Spleen (tissue), 11 donors: ENCODE results near the gene C22orf31. TPM values are rescaled to one million over a fixed set of nuclear protein-coding genes. Genes with fewer than 3 reads are reported as not detected.

Experiments
- DNase-seq: peaks from one replicate; pipeline ENCODE4 v3.0.0-alpha.2; 2020
- H3K27ac ChIP-seq, 8 donors: fragments of 200-600 bp; sonication (generic) in 7 of 8; 1 replicate in 4 of 8; 2 replicates in 4 of 8; pipeline versions ENCODE4 v1.5.0 to v1.8.0; 2016 to 2021; ENCODE audit warnings: inconsistent platforms in 4 of 8, mild to moderate bottlenecking in 4 of 8, moderate library complexity in 1 of 8
- H3K27me3 ChIP-seq, 7 donors: fragments of 200-600 bp; sonication (generic) in 6 of 7; replicated peaks in 1 of 7; 1 replicate in 4 of 7; 2 replicates in 3 of 7; pipeline versions ENCODE4 v1.5.0 to v1.8.0; 2016 to 2021; ENCODE audit warnings: inconsistent platforms in 3 of 7, mild to moderate bottlenecking in 1 of 7
- H3K36me3 ChIP-seq, 6 donors: fragments of 200-600 bp; sonication (generic) in 5 of 6; 1 replicate in 4 of 6; 2 replicates in 2 of 6; pipeline versions ENCODE4 v1.5.0 to v1.8.0; 2016 to 2021; ENCODE audit warnings: inconsistent platforms in 2 of 6
- H3K4me1 ChIP-seq, 6 donors: fragments of 200-600 bp; sonication (generic) in 5 of 6; 1 replicate in 3 of 6; 2 replicates in 3 of 6; pipeline versions ENCODE4 v1.5.0 to v1.8.0; 2016 to 2021; ENCODE audit warnings: inconsistent platforms in 3 of 6
- H3K4me3 ChIP-seq, 8 donors: fragments of 200-600 bp; sonication (generic) in 7 of 8; 1 replicate in 4 of 8; 2 replicates in 4 of 8; pipeline versions ENCODE4 v1.5.0 to v1.8.0; 2016 to 2021; ENCODE audit warnings: inconsistent platforms in 4 of 8, mild to moderate bottlenecking in 4 of 8, moderate library complexity in 2 of 8
- H3K9me3 ChIP-seq, 8 donors: fragments of 200-600 bp; sonication (generic) in 7 of 8; 1 replicate in 4 of 8; 2 replicates in 4 of 8; pipeline versions ENCODE4 v1.5.0 to v1.8.0; 2016 to 2021; ENCODE audit warnings: inconsistent platforms in 4 of 8
- CTCF ChIP-seq, 11 experiments: fragments of 200-600 bp in 7 of 11; fragments of 450-650 bp in 4 of 11; sonication (generic) in 4 of 11; IDR thresholded peaks in 8 of 11; conservative IDR thresholded peaks in 3 of 11; 1 replicate in 7 of 11; 2 replicates in 4 of 11; pipeline versions ENCODE4 v1.4.0 to v1.8.0; 2016 to 2021; ENCODE audit warnings: antibody characterized with exemption in 11 of 11, inconsistent platforms in 4 of 11, mild to moderate bottlenecking in 1 of 11
- POLR2A ChIP-seq, 3 donors: fragments of 450-650 bp; IDR thresholded peaks; one replicate each; pipeline ENCODE4 v1.5.1; 2017; ENCODE audit warnings: antibody characterized with exemption in 3 of 3, mild to moderate bottlenecking in 1 of 3
- POLR2AphosphoS5 ChIP-seq, 3 donors: sonication (generic); formaldehyde crosslinking; IDR thresholded peaks; one replicate each; pipeline ENCODE4 v1.5.1; 2017; ENCODE audit warnings: antibody characterized with exemption in 3 of 3
- WGBS, 5 donors: extraction: QIAGEN DNeasy Blood & Tissue Kit in 3 of 5; methylation state at CpG; one replicate each; pipeline versions ENCODE4 v1.1.5 to v1.1.7; 2013 to 2018; 5-methylcytosine and 5-hydroxymethylcytosine counted together
- intact Hi-C: fragments of 100-400 bp; cut with DNase I; formaldehyde crosslinking; loops from one replicate; pipeline ENCODE4 v1.15.0; 2023; ENCODE audit warnings: low total_unique reads
- polyA plus RNA-seq, 3 donors: library from polyadenylated mRNA; stranded (reverse); fragments of 200-250 nt; gene quantifications; one replicate each; pipeline ENCODE4 v1.2.1, GENCODE V29; 2013
- total RNA-seq, 7 donors: library from RNA; depleted of rRNA in 3 of 7; stranded (reverse); fragments of >200 nt in 3 of 7; fragmentation: NEBNext Ultra II Directional in 4 of 7; extraction: Animal tissue kit (Norgen Biotek cat#: 25700) in 4 of 7; gene quantifications; one replicate each; pipeline versions ENCODE4 v1.1.0 to v1.2.1, GENCODE V29; 2016 to 2021
- donor health status: healthy with polysubstance abuse.
- donor health status: DM: no; HTN: no; CAD: no; lungs with moderate emphysema.
- donor health status: DM: no; HTN: no; CAD: no.
- donor health status: Bipolar disorder and iron deficiency.
- donor health status: healthy.
- donor health status: DM: no; HTN: no; CAD: no.
- donor health status: DM: yes; HTN: yes; CAD: no.

Gene C22orf31
- total and polyA plus RNA-seq, 10 donors: not detected

GRCh38 chr22:29037340-29037932 is 24.2 kb downstream of the C22orf31 start:
- intact Hi-C loops: no loop called here
- no peak for DNase-seq
- Histone ChIP-seq H3K27ac (no peak overlapping the region), H3K4me3 (no peak overlapping the region), H3K27me3 (peaks cover 0 to 4% (median 0%) of the 10 kb centered on the region in 7 donors), H3K9me3 (no peaks in the 10 kb centered on the region), H3K36me3 (no peaks in the 10 kb centered on the region), H3K4me1 (peaks cover 0 to 21% (median 11%) of the 10 kb centered on the region in 6 donors)
- TF ChIP-seq POLR2A (IDR thresholded peaks at IDR 0.05) (no peak), CTCF (IDR thresholded peaks at IDR 0.05 in 8 of 11, conservative IDR thresholded peaks at IDR 0.05 in 3 of 11) (no peak), POLR2AphosphoS5 (IDR thresholded peaks at IDR 0.05) (no peak)
- 75 to 86% (median 80%) methylated on average over 4 of the region's 4 CpGs for WGBS, 5 donors

DNA sequence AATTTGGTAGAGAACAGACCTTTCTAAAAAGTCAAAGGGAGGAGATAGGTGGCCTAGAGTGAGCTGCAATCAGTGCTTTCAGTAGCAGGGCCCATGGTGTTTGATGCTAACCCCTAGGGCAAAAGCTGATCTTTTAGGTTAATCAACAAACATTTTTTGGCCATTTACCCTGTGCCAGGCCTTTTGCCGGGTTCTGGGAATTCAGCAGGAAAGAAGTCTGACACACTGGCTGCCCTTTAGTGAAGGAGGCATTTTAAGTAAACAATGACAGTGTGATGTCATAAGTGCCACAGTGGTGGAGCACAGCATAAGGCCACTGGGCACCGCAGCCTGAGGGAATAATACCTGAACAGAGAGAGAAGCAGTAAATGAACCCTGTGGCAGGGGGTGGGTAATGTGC is 29.0 kb downstream of the C22orf31 start:
- intact Hi-C loops: loop anchor here (5.0 kb wide), 1 partner anchor 435 kb away; no protein-coding TSS in a partner anchor

GRCh38 chr22:29032014-29032475 is 29.6 kb downstream of the C22orf31 start:
- Histone ChIP-seq H3K9me3 (no peaks in the 10 kb centered on the region), H3K36me3 (no peaks in the 10 kb centered on the region), H3K4me1 (peaks cover 0 to 34% (median 27%) of the 10 kb centered on the region in 6 donors), H3K27ac (peak overlapping the region; percentile 71 to 87 (median 80)), H3K27me3 (peaks cover 0 to 39% (median 19%) of the 10 kb centered on the region in 7 donors), H3K4me3 (peak overlapping the region in 1 of 8 donors; percentile 18)
- WGBS, 5 donors: 68 to 92% (median 87%) methylated on average over 8 of the region's 8 CpGs
- no peak for DNase-seq
- no peak for TF ChIP-seq CTCF (IDR thresholded peaks at IDR 0.05 in 8 of 11, conservative IDR thresholded peaks at IDR 0.05 in 3 of 11)
- intact Hi-C loops: loop anchor here (5.0 kb wide), 1 partner anchor 435 kb away; no protein-coding TSS in a partner anchor

More for the DNA sequence above, 29.0 kb downstream of the C22orf31 start:
- peaks cover 0 to 34% (median 27%) of the 10 kb centered on the region in 6 donors for H3K4me1 ChIP-seq
- H3K9me3 ChIP-seq: no peaks in the 10 kb centered on the region
- peak overlapping the region in 7 of 8 donors; percentile 71 to 87 (median 80) for H3K27ac ChIP-seq
- no peak overlapping the region for H3K4me3 ChIP-seq
- TF ChIP-seq POLR2AphosphoS5 (IDR thresholded peaks at IDR 0.05) (peak in 1 of 3 donors; percentile 25), CTCF (IDR thresholded peaks at IDR 0.05 in 8 of 11, conservative IDR thresholded peaks at IDR 0.05 in 3 of 11) (no peak)
- no peak for DNase-seq
- 64 to 80% (median 74%) methylated on average over 2 of the region's 2 CpGs for WGBS, 5 donors
- H3K36me3 ChIP-seq: no peaks in the 10 kb centered on the region
- H3K27me3 ChIP-seq: peaks cover 0 to 39% (median 19%) of the 10 kb centered on the region in 7 donors

GRCh38 chr22:29031227-29032011 is 30.2 kb downstream of the C22orf31 start:
- Histone ChIP-seq H3K4me3 (peak overlapping the region in 3 of 8 donors; percentile 31 to 60 (median 40)), H3K36me3 (no peaks in the 10 kb centered on the region), H3K9me3 (no peaks in the 10 kb centered on the region), H3K4me1 (peaks cover 0 to 34% (median 27%) of the 10 kb centered on the region in 6 donors), H3K27ac (peak overlapping the region; percentile 71 to 87 (median 80)), H3K27me3 (peaks cover 0 to 39% (median 19%) of the 10 kb centered on the region in 7 donors)
- peak; percentile 24 to 57 (median 42) for TF ChIP-seq POLR2AphosphoS5 (IDR thresholded peaks at IDR 0.05)
- no peak for TF ChIP-seq CTCF (IDR thresholded peaks at IDR 0.05 in 8 of 11, conservative IDR thresholded peaks at IDR 0.05 in 3 of 11)
- 18 to 47% (median 34%) methylated on average over 17 to 18 of the region's 18 CpGs for WGBS, 5 donors
- DNase-seq: no peak
- intact Hi-C loops: loop anchor here (5.0 kb wide), 1 partner anchor 434 kb away; no protein-coding TSS in a partner anchor
